NCI-H187 (cell line): ENCODE data around the gene BICC1.

Experiments used
- DNase-seq, 2 experiments: peaks; one replicate each; lab custom pipeline; 2025; lab: John Stamatoyannopoulos, UW

BICC1 gene

GRCh38 chr10:58512491-58513187 is at the start of gene BICC1:
Gene BICC1, plus strand, starts transcription at chr10:58512872. Its CDS starts 272 bp downstream, at chr10:58513144.
- DNase-seq, result no peak

- DNase-seq, result no peak
Observed at GRCh38 chr10:58464956-58465355, 47.7 kb upstream of the BICC1 start.

GRCh38 chr10:58465629-58466028 is 47.0 kb upstream of the BICC1 start:
- DNase-seq, result no peak

GRCh38 chr10:58467931-58468635 is 44.6 kb upstream of the BICC1 start:
- DNase-seq, result no peak

GRCh38 chr10:58473976-58474375 is 38.7 kb upstream of the BICC1 start:
- no peak for DNase-seq

GRCh38 chr10:58475322-58476277 is 37.1 kb upstream of the BICC1 start:
- DNase-seq, result no peak

- no peak for DNase-seq
Observed at GRCh38 chr10:58477122-58477521, 35.5 kb upstream of the BICC1 start.

GRCh38 chr10:58477902-58478301 is 34.8 kb upstream of the BICC1 start:
- no peak for DNase-seq

GRCh38 chr10:58479045-58479444 is 33.6 kb upstream of the BICC1 start:
- DNase-seq, result no peak

GRCh38 chr10:58480321-58480720 is 32.4 kb upstream of the BICC1 start:
- DNase-seq, result no peak

- no peak for DNase-seq
Observed at GRCh38 chr10:58481569-58482109, 31.0 kb upstream of the BICC1 start.

- no peak for DNase-seq
Observed at GRCh38 chr10:58486821-58487220, 25.9 kb upstream of the BICC1 start.

GRCh38 chr10:58488921-58489320 is 23.8 kb upstream of the BICC1 start:
- no peak for DNase-seq

- no peak for DNase-seq
Observed at GRCh38 chr10:58502956-58503355, 9.7 kb upstream of the BICC1 start.

GRCh38 chr10:58508316-58508715 is 4.4 kb upstream of the BICC1 start:
- DNase-seq, result no peak

GRCh38 chr10:58511765-58512490 is 744 bp upstream of the BICC1 start:
- no peak for DNase-seq

GRCh38 chr10:58513188-58514110 is 777 bp downstream of the BICC1 start:
- DNase-seq, result no peak

- DNase-seq, result no peak
Observed at GRCh38 chr10:58514111-58514770, 1.6 kb downstream of the BICC1 start.

- DNase-seq, result no peak
Observed at GRCh38 chr10:58515291-58515941, 2.7 kb downstream of the BICC1 start.
